SK-N-SH treated with all-trans-retinoic acid at 6 μM for 48 hours (cell line): ENCODE data around the gene MACC1.

Experiments used
- ARNTL ChIP-seq: fragments of 450-650 bp; formaldehyde crosslinking; IDR thresholded peaks from 2 replicates; pipeline ENCODE4 v1.5.0; 2020; ENCODE audit warnings: low read depth, mild to moderate bottlenecking, moderate library complexity, borderline replicate concordance
- BACH2 ChIP-seq: fragments of 250-450 bp; sonication (Bioruptor Pico); IDR thresholded peaks from 2 replicates; pipeline ENCODE4 v1.9.0; 2021; ENCODE audit warnings: mild to moderate bottlenecking, borderline replicate concordance
- CSDC2 ChIP-seq: fragments of 250-450 bp; sonication (Bioruptor Pico); IDR thresholded peaks from 2 replicates; pipeline ENCODE4 v1.5.0; 2020; ENCODE audit warnings: mild to moderate bottlenecking, moderate library complexity
- OSR1 ChIP-seq: fragments of 250-450 bp; sonication (Bioruptor Pico); IDR thresholded peaks from 2 replicates; pipeline ENCODE4 v1.8.0; 2022; ENCODE audit warnings: moderate library complexity, mild to moderate bottlenecking, inconsistent platforms
- PPARA ChIP-seq: fragments of 250-450 bp; sonication (Bioruptor Pico); IDR thresholded peaks from 2 replicates; pipeline ENCODE4 v1.5.0; 2020; ENCODE audit warnings: mild to moderate bottlenecking, borderline replicate concordance
- RARB ChIP-seq: fragments of 250-450 bp; sonication (Bioruptor Pico); IDR thresholded peaks from 2 replicates; pipeline ENCODE4 v1.8.0; 2021; ENCODE audit warnings: mild to moderate bottlenecking, moderate library complexity
- SNAI2 ChIP-seq: fragments of 250-450 bp; sonication (Bioruptor Pico); IDR thresholded peaks from 2 replicates; pipeline ENCODE4 v1.5.0; 2020; ENCODE audit warnings: mild to moderate bottlenecking, moderate library complexity
- ZC3H10 ChIP-seq: fragments of 250-450 bp; sonication (Bioruptor Pico); IDR thresholded peaks from 2 replicates; pipeline ENCODE4 v1.5.1; 2021; ENCODE audit warnings: mild to moderate bottlenecking, moderate library complexity
- ZFP30 ChIP-seq: fragments of 450-650 bp; formaldehyde crosslinking; IDR thresholded peaks from 2 replicates; pipeline ENCODE4 v1.5.0; 2022; ENCODE audit warnings: mild to moderate bottlenecking, moderate library complexity
- ZNF70 ChIP-seq: fragments of 450-650 bp; formaldehyde crosslinking; IDR thresholded peaks from 2 replicates; pipeline ENCODE4 v1.5.0; 2020; ENCODE audit warnings: mild to moderate bottlenecking, moderate library complexity
- ZNF8 ChIP-seq: fragments of 450-650 bp; formaldehyde crosslinking; IDR thresholded peaks from 2 replicates; pipeline ENCODE4 v1.5.0; 2020; ENCODE audit warnings: mild to moderate bottlenecking, moderate library complexity
- TF ChIP-seq, protein P1 (sequence below): fragments of 250-450 bp; sonication (Bioruptor Pico); IDR thresholded peaks from 2 replicates; pipeline ENCODE4 v1.8.0; 2021; ENCODE audit warnings: low read depth, mild to moderate bottlenecking, moderate library complexity, borderline replicate concordance

- no peak for TF ChIP-seq ZNF70 (CRISPR knock-in tag)
- TF ChIP-seq BACH2 (CRISPR knock-in tag) = no peak
- TF ChIP-seq ZFP30 (CRISPR knock-in tag) = no peak
- no peak for TF ChIP-seq PPARA (CRISPR knock-in tag)
- no peak for TF ChIP-seq ZNF8 (CRISPR knock-in tag)
- no peak for TF ChIP-seq ZC3H10 (CRISPR knock-in tag)
- TF ChIP-seq RARB (CRISPR knock-in tag) = no peak
- TF ChIP-seq, protein P1, sequence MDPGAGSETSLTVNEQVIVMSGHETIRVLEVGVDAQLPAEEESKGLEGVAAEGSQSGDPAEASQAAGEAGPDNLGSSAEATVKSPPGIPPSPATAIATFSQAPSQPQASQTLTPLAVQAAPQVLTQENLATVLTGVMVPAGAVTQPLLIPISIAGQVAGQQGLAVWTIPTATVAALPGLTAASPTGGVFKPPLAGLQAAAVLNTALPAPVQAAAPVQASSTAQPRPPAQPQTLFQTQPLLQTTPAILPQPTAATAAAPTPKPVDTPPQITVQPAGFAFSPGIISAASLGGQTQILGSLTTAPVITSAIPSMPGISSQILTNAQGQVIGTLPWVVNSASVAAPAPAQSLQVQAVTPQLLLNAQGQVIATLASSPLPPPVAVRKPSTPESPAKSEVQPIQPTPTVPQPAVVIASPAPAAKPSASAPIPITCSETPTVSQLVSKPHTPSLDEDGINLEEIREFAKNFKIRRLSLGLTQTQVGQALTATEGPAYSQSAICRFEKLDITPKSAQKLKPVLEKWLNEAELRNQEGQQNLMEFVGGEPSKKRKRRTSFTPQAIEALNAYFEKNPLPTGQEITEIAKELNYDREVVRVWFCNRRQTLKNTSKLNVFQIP = no peak
- TF ChIP-seq SNAI2 = no peak
- TF ChIP-seq OSR1 = no peak
- TF ChIP-seq ARNTL (CRISPR knock-in tag) = no peak
- TF ChIP-seq CSDC2 (CRISPR knock-in tag) = no peak
Observed at GRCh38 chr7:20102982-20103381, 114.2 kb downstream of the MACC1 start.
